AG04449 (cell line): ENCODE data around the gene NPHP1.
"Not testable (repeated sequence)": the region's sequence is repeated elsewhere in the genome, so short reads cannot be mapped to it uniquely, and the experiment has no call there.

Experiments used
- CTCF ChIA-PET: fragments of 350-600 bp; formaldehyde crosslinking; extraction: SDS; loops from one replicate; lab custom pipeline; 2021; ENCODE audit warnings: antibody characterized with exemption; lab: Yijun Ruan, JAX
- POLR2A ChIA-PET: fragments of 400-600, 350-600 bp; formaldehyde crosslinking; extraction: SDS; loops from one replicate; lab custom pipeline; 2020; ENCODE audit warnings: antibody characterized with exemption, inconsistent platforms; lab: Yijun Ruan, JAX
- DNase-seq: peaks from one replicate; pipeline ENCODE4 v3.0.0-alpha.2; 2010; ENCODE audit warnings: low read depth, low spot score
- H3K4me3 ChIP-seq: 2 replicates; pipeline ENCODE4 v1.5.1; 2011; ENCODE audit warnings: low read depth, mild to moderate bottlenecking, control low read depth, low read length
- TF ChIP-seq, protein P1 (sequence below): IDR thresholded peaks from one replicate; pipeline ENCODE4 v1.5.1; 2011; ENCODE audit warnings: mild to moderate bottlenecking, moderate library complexity, low read length, control low read depth, inconsistent platforms; ENCODE audit not compliant: insufficient read depth; ENCODE audit errors: missing control alignments

Gene NPHP1

DNA sequence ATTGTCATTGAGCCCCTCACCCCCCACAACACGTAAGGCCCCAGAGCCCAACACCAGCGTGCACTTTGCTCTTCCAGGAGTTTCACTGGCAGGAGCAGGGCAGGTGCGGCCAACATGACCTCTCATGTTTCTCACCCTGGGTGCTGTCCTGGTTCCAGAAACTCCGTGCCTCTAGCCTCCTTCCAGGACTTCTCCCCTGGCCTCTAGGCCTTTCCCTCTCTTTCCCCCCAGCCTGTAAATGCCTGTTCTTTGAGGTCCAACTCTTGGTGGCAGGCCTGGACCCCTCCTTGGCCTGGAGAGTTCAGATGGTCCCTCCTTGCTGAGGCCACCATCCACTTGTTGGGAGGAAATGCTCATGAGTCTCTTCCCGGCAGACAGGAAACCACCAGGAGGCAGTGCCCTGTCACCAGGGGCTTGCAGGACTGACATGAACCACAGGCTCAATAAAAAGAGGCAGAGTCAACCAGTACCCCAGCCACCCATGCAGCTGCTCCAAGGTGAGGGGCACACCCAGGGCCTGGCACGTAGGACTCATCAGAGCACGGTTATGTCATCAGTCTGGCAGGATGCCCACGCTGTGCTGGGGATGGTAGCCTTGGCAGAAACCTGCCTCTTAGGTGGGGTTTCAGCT lies 90.7 kb downstream of the NPHP1 start:
- ChIA-PET CTCF (interaction anchor here (2.7 to 3.9 kb wide), 2 partner anchors 7 to 11 kb away, joined by 24 to 56 read pairs; no protein-coding TSS in a partner anchor), POLR2A (no interaction called here)
- no peak for DNase-seq
- TF ChIP-seq, protein P1, sequence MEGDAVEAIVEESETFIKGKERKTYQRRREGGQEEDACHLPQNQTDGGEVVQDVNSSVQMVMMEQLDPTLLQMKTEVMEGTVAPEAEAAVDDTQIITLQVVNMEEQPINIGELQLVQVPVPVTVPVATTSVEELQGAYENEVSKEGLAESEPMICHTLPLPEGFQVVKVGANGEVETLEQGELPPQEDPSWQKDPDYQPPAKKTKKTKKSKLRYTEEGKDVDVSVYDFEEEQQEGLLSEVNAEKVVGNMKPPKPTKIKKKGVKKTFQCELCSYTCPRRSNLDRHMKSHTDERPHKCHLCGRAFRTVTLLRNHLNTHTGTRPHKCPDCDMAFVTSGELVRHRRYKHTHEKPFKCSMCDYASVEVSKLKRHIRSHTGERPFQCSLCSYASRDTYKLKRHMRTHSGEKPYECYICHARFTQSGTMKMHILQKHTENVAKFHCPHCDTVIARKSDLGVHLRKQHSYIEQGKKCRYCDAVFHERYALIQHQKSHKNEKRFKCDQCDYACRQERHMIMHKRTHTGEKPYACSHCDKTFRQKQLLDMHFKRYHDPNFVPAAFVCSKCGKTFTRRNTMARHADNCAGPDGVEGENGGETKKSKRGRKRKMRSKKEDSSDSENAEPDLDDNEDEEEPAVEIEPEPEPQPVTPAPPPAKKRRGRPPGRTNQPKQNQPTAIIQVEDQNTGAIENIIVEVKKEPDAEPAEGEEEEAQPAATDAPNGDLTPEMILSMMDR: peak; percentile 8
- H3K4me3 ChIP-seq: no peak overlapping the region

DNA sequence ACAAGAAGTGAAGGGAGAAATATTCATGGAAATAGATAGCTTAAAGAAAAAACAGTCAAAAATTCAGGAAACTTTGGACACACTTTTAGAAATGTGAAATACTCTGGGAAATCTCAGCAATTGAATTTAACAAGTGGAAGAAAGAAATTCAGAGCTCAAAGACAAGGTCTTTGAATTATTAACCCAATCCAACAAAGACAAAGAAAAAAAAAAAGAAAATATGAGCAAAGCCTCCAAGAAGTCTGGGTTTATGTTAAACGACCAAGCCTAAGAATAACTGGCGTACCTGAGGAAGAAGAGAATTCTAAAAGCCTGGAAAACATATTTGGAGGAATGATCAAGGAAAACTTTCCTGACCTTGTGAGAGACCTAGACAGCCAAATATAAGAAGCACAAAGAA lies 96.5 kb downstream of the NPHP1 start:
- CTCF ChIA-PET: interaction anchor here (4.1 kb wide), 1 partner anchor 8 kb away, joined by 56 read pairs; the partner anchor contains the start of gene MALL
- H3K4me3 ChIP-seq, DNase-seq, POLR2A ChIA-PET: not testable (repeated sequence)

DNA sequence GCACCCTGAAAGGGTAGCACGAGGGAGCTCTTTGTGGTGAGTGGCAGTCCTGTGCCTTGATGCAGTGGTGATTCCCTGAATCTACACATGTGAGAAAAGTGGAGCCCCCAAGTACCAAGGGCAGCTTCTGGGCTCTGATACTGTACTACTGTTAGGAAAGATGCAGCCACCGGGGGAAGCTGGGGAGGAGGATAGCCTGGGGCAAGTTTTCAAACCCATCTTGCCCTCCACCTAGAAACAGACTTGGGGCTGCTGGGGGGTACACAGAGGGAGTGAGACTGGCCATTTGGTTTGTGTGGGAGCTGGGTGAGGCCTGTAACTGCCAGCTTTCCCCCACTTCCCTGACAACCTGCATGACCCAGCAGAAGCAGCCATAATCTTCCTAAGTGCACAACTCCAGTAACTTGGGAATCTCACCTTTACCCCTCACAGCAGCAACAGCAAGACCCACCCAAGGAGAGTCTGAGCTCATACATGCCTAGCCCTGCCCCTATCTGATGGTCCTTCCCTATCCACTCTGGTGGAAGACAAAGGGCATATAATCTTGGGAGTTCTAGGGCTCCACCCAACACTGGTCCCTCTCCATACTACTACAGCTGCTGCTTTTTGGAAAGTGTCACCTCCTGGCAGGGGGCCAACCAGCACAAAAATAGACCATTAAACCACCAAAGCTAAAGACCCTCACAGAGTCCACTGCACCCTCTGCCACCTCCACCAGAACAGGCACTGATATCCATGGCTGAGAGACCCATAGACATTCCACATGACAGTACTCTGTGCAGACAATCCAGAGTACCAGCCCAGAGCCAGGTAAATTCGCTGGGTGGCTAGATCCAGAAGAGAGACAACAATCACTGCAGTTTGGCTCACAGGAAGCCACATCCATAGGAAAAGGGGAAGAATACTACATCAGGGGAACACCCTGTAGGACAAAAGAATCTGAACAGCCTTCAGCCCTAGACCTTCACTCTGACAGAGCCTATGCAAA lies 97.4 kb downstream of the NPHP1 start:
- no peak for DNase-seq
- CTCF ChIA-PET: interaction anchor here (1.1 to 4.1 kb wide), 5 partner anchors 9 to 49 kb away, joined by 3 to 56 read pairs (median 4); partner anchors contain the start of gene MALL
- no peak overlapping the region for H3K4me3 ChIP-seq
- TF ChIP-seq, protein P1: no peak
- POLR2A ChIA-PET: interaction anchor here (1.3 kb wide), 1 partner anchor 18 kb away, joined by 3 read pairs; no protein-coding TSS in a partner anchor

DNA sequence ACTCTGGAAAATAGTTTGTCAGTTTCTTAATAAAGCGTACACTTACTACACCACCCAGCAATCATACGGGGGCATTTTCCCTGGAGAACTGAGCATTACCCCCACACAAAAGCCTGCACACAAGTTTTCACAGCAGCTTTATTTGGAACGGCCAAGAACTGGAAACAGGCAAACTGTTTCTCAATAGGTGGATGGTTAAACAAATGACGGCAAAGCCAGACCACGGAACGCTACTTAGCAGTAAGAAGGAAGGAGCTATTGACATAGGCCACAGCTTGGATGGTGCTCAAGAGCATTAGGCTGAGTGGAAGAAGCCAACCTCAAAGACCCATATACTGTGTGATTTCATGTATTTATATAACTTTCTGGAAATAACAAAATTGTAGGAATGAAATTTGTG lies 98.2 kb downstream of the NPHP1 start:
- ChIA-PET CTCF (interaction anchor here (1.1 to 4.1 kb wide), 5 partner anchors 9 to 50 kb away, joined by 3 to 56 read pairs (median 4); partner anchors contain the start of gene MALL), POLR2A (interaction anchor here (0.7 to 1.3 kb wide), 2 partner anchors 11 to 19 kb away, joined by 3 read pairs; no protein-coding TSS in a partner anchor)
- H3K4me3 ChIP-seq: no peak overlapping the region
- TF ChIP-seq, protein P1: no peak
- DNase-seq: peak; percentile 40

DNA sequence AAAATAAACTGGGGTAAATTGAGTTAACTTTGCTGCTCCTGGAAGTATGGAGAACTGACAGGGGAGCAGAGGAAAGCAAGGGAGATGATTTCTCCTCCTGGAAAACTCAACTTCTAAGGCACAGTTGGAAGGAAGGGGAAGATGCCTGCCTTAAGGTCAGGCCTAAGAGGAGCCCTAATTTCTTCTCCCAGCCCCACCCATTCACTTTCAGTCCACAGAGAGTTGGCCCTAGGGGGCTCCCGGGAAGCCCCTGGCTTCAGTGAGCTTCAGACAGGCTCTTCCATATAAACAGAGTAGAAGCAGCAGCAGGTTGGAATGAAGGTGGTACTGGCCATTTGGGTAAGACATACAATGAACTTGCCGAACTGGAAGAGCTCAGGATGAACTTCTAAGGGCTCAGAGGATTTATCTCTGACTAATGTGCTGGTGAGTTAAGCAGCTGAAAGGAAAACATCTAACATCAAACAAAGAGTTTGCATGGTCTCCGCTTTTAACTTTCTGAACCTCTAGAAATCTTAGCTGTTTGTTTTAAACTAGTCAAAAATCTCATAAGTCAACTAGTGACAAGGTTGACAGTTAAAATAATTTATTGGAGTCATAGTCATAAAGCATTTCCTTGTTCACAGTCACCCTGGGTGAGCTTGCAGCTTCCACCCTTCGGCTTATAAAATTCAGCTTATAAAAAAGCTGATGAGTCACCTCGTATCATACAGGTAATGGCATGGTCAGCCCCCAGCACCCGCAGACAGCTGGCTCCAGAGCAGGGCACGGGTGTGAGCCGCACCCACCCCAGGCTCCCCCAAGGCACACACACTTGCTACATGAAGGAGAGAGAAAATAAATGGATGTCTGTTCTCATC lies 99.0 kb downstream of the NPHP1 start:
- POLR2A ChIA-PET: interaction anchor here (0.7 to 1.3 kb wide), 3 partner anchors 10 to 20 kb away, joined by 3 to 4 read pairs (median 3); partner anchors contain the start of gene MALL
- CTCF ChIA-PET: interaction anchor here (1.1 to 4.1 kb wide), 4 partner anchors 10 to 51 kb away, joined by 3 to 56 read pairs (median 4); partner anchors contain the start of gene MALL

More for the DNA sequence above, 99.0 kb downstream of the NPHP1 start:
- TF ChIP-seq, protein P1: no peak
- DNase-seq: no peak
- no peak overlapping the region for H3K4me3 ChIP-seq
